AG04450 (cell line): ENCODE results near the gene TREH. TPM values are rescaled to one million over a fixed set of nuclear protein-coding genes. Genes with fewer than 3 reads are reported as not detected.

ENCODE experiments used
- CTCF ChIA-PET: fragments of 300-600, 350-600 bp; formaldehyde crosslinking; extraction: SDS; loops from one replicate; lab custom pipeline; 2022; ENCODE audit warnings: antibody characterized with exemption, inconsistent platforms; lab: Charles Lee
- POLR2A ChIA-PET: fragments of 350-600 bp; formaldehyde crosslinking; extraction: SDS; loops from one replicate; lab custom pipeline; 2021; ENCODE audit warnings: antibody characterized with exemption, inconsistent platforms; lab: Yijun Ruan, JAX
- DNase-seq: peaks from one replicate; pipeline ENCODE4 v3.0.0-alpha.2; 2011; ENCODE audit warnings: low read depth, low spot score
- H3K27ac ChIP-seq: one replicate; pipeline ENCODE4 v1.5.1; 2012; ENCODE audit warnings: low read depth, low read length, control low read depth
- H3K27me3 ChIP-seq: one replicate; pipeline ENCODE4 v1.6.0; 2012; ENCODE audit warnings: low read length; ENCODE audit not compliant: control insufficient read depth, insufficient read depth
- H3K4me3 ChIP-seq: 2 replicates; pipeline ENCODE4 v1.5.1; 2011; ENCODE audit warnings: mild to moderate bottlenecking, low read depth, low read length, control low read depth
- H3K9me3 ChIP-seq: 2 replicates; pipeline ENCODE4 v1.5.1; 2012; ENCODE audit warnings: low read length; ENCODE audit not compliant: control insufficient read depth, insufficient read depth
- CTCF ChIP-seq: IDR thresholded peaks from 2 replicates; pipeline ENCODE4 v1.5.1; 2011; ENCODE audit warnings: low read depth, low read length, control low read depth, inconsistent platforms
- polyA plus RNA-seq: library from polyadenylated mRNA; depleted of rRNA; stranded (reverse); fragments of >200 nt; gene quantifications from 2 replicates; pipeline ENCODE4 v1.2.3, GENCODE V29; 2011

The TREH gene
- polyA plus RNA-seq, 1 experiment = not detected

- no peaks in the 10 kb centered on the region for H3K9me3 ChIP-seq
- no peak overlapping the region for H3K4me3 ChIP-seq
- no peak for TF ChIP-seq CTCF
- DNase-seq = no peak
- no peaks in the 10 kb centered on the region for H3K27me3 ChIP-seq
- no peak overlapping the region for H3K27ac ChIP-seq
- ChIA-PET POLR2A (no interaction called here), CTCF (interaction anchor here (0.6 to 1.9 kb wide), 2 partner anchors 9 to 12 kb away, joined by 4 read pairs; no protein-coding TSS in a partner anchor)
Measured at GRCh38 chr11:118646393-118646792, 33.1 kb downstream of the TREH start.

- Histone ChIP-seq H3K9me3 (no peaks in the 10 kb centered on the region), H3K27ac (no peak overlapping the region), H3K4me3 (no peak overlapping the region), H3K27me3 (no peaks in the 10 kb centered on the region)
- DNase-seq = no peak
- POLR2A ChIA-PET = interaction anchor here (0.5 kb wide), 2 partner anchors 16 to 1729 kb away, joined by 3 to 4 read pairs; no protein-coding TSS in a partner anchor
- CTCF ChIA-PET = interaction anchor here (1.9 kb wide), 1 partner anchor 13 kb away, joined by 4 read pairs; no protein-coding TSS in a partner anchor
- TF ChIP-seq CTCF = no peak
Measured at GRCh38 chr11:118645066-118645715, 34.3 kb downstream of the TREH start.

- ChIA-PET CTCF (interaction anchor here (1.9 kb wide), 1 partner anchor 14 kb away, joined by 4 read pairs; no protein-coding TSS in a partner anchor), POLR2A (no interaction called here)
- no peak for TF ChIP-seq CTCF
- H3K9me3 ChIP-seq = no peaks in the 10 kb centered on the region
- no peaks in the 10 kb centered on the region for H3K27me3 ChIP-seq
- H3K27ac ChIP-seq = no peak overlapping the region
- H3K4me3 ChIP-seq = no peak overlapping the region
- no peak for DNase-seq
Measured at GRCh38 chr11:118644496-118644895, 35.0 kb downstream of the TREH start.

- Histone ChIP-seq H3K4me3 (no peak overlapping the region), H3K9me3 (no peaks in the 10 kb centered on the region), H3K27me3 (no peaks in the 10 kb centered on the region), H3K27ac (no peak overlapping the region)
- TF ChIP-seq CTCF = no peak
- ChIA-PET CTCF (no interaction called here), POLR2A (no interaction called here)
- DNase-seq = no peak
Measured at GRCh38 chr11:118643995-118644345, 35.5 kb downstream of the TREH start.

GRCh38 chr11:118643142-118643994 is 36.1 kb downstream of the TREH start:
- no peak for TF ChIP-seq CTCF
- POLR2A ChIA-PET = no interaction called here

More at GRCh38 chr11:118643142-118643994, 36.1 kb downstream of the TREH start:
- no peaks in the 10 kb centered on the region for H3K9me3 ChIP-seq
- no peak overlapping the region for H3K27ac ChIP-seq
- H3K4me3 ChIP-seq = no peak overlapping the region
- H3K27me3 ChIP-seq = no peaks in the 10 kb centered on the region
- DNase-seq = no peak
- CTCF ChIA-PET = no interaction called here
